Renal cortex interstitium (tissue), 3 donors: ENCODE data around the gene PCDHGA8. TPM values are rescaled to one million over a fixed set of nuclear protein-coding genes. Genes with fewer than 3 reads are reported as not detected.

ENCODE experiments used
- polyA plus RNA-seq, 3 donors: library from polyadenylated mRNA; unstranded; fragments of 120-200 nt; gene quantifications; one replicate each; pipeline ENCODE4 v1.2.1, GENCODE V29; 2013; ENCODE audit not compliant: insufficient read length in 3 of 3

The PCDHGA8 gene
- polyA plus RNA-seq, 3 donors = 0.58 to 1.0 (median 0.61) TPM

Other genes with a start within 250 kb of the PCDHGA8 start
- 1 to 10 TPM; 2.4 to 3.2 (median 3.0) TPM for gene PCDHB6, start 242.6 kb upstream of the PCDHGA8 start, polyA plus RNA-seq
- 1 to 10 TPM; 4.0 to 4.4 (median 4.2) TPM for gene PCDHB7, start 220.0 kb upstream of the PCDHGA8 start, polyA plus RNA-seq
- gene PCDHB8, start 214.8 kb upstream of the PCDHGA8 start, polyA plus RNA-seq = 1 to 10 TPM; 1.8 to 3.7 (median 2.4) TPM
- 1 to 10 TPM; 5.0 to 7.6 (median 5.1) TPM for gene PCDHB16, start 210.2 kb upstream of the PCDHGA8 start, polyA plus RNA-seq
- 1 to 10 TPM; 4.1 to 4.4 (median 4.3) TPM for gene PCDHB9, start 205.5 kb upstream of the PCDHGA8 start, polyA plus RNA-seq
- 1 to 10 TPM; 4.8 to 7.5 (median 6.8) TPM for gene PCDHB10, start 200.3 kb upstream of the PCDHGA8 start, polyA plus RNA-seq
- gene PCDHB11, start 193.0 kb upstream of the PCDHGA8 start, polyA plus RNA-seq = 1 to 10 TPM; 4.0 to 6.3 (median 4.7) TPM
- gene PCDHB12, start 183.9 kb upstream of the PCDHGA8 start, polyA plus RNA-seq = 1 to 10 TPM; 4.6 to 5.1 (median 5.0) TPM
- gene PCDHB13, start 178.7 kb upstream of the PCDHGA8 start, polyA plus RNA-seq = 1 to 10 TPM; 6.9 to 7.9 (median 7.2) TPM
- 10 to 100 TPM in 2 of 3 donors, 1 to 10 TPM in 1; 9.5 to 11.6 (median 10.6) TPM for gene PCDHB14, start 169.3 kb upstream of the PCDHGA8 start, polyA plus RNA-seq
- 10 to 100 TPM; 13.2 to 15.0 (median 14.9) TPM for gene PCDHB15, start 147.2 kb upstream of the PCDHGA8 start, polyA plus RNA-seq
- gene SLC25A2, start 88.6 kb upstream of the PCDHGA8 start, polyA plus RNA-seq = under 1 TPM in 2 of 3 donors, not detected in 1; 0.14 to 0.35 TPM
- 100 to 1,000 TPM; 134 to 184 (median 157) TPM for gene TAF7, start 71.8 kb upstream of the PCDHGA8 start, polyA plus RNA-seq
- gene PCDHGA1, start 62.1 kb upstream of the PCDHGA8 start, polyA plus RNA-seq = 1 to 10 TPM in 2 of 3 donors, under 1 TPM in 1; 0.92 to 1.2 (median 1.0) TPM
- 1 to 10 TPM; 6.0 to 7.9 (median 6.1) TPM for gene PCDHGA2, start 53.9 kb upstream of the PCDHGA8 start, polyA plus RNA-seq
- gene PCDHGA3, start 48.8 kb upstream of the PCDHGA8 start, polyA plus RNA-seq = 1 to 10 TPM; 3.1 to 4.2 (median 3.6) TPM
- gene PCDHGB1, start 42.5 kb upstream of the PCDHGA8 start, polyA plus RNA-seq = 1 to 10 TPM; 1.5 to 2.5 (median 2.2) TPM
- gene PCDHGA4, start 37.6 kb upstream of the PCDHGA8 start, polyA plus RNA-seq = 1 to 10 TPM; 2.0 to 3.4 (median 2.2) TPM
- 1 to 10 TPM; 3.5 to 4.3 (median 3.8) TPM for gene PCDHGB2, start 32.6 kb upstream of the PCDHGA8 start, polyA plus RNA-seq
- gene PCDHGA5, start 28.5 kb upstream of the PCDHGA8 start, polyA plus RNA-seq = 1 to 10 TPM; 2.1 to 2.7 (median 2.6) TPM
- 1 to 10 TPM; 2.1 to 2.5 (median 2.5) TPM for gene PCDHGB3, start 22.4 kb upstream of the PCDHGA8 start, polyA plus RNA-seq
- 1 to 10 TPM; 6.5 to 8.0 (median 7.2) TPM for gene PCDHGA6, start 18.7 kb upstream of the PCDHGA8 start, polyA plus RNA-seq
- gene PCDHGA7, start 9.9 kb upstream of the PCDHGA8 start, polyA plus RNA-seq = 1 to 10 TPM; 2.0 to 2.7 (median 2.5) TPM
- 1 to 10 TPM; 4.9 to 6.5 (median 6.1) TPM for gene PCDHGB4, start 4.9 kb upstream of the PCDHGA8 start, polyA plus RNA-seq
- 10 to 100 TPM in 2 of 3 donors, 1 to 10 TPM in 1; 8.6 to 11.5 (median 10.8) TPM for gene PCDHGB5, start 5.3 kb downstream of the PCDHGA8 start, polyA plus RNA-seq
- 1 to 10 TPM; 3.6 to 6.2 (median 5.4) TPM for gene PCDHGA9, start 10.1 kb downstream of the PCDHGA8 start, polyA plus RNA-seq
- gene PCDHGB6, start 15.4 kb downstream of the PCDHGA8 start, polyA plus RNA-seq = 1 to 10 TPM; 6.7 to 7.6 (median 7.6) TPM
- gene PCDHGA10, start 20.4 kb downstream of the PCDHGA8 start, polyA plus RNA-seq = 1 to 10 TPM; 3.0 to 3.7 (median 3.3) TPM
- gene PCDHGB7, start 25.0 kb downstream of the PCDHGA8 start, polyA plus RNA-seq = 10 to 100 TPM; 15.2 to 16.6 (median 15.7) TPM
- 1 to 10 TPM; 3.9 to 5.4 (median 5.2) TPM for gene PCDHGA11, start 28.4 kb downstream of the PCDHGA8 start, polyA plus RNA-seq
- 1 to 10 TPM; 1.5 to 3.0 (median 1.9) TPM for gene PCDHGA12, start 37.9 kb downstream of the PCDHGA8 start, polyA plus RNA-seq
- gene PCDHGC3, start 83.3 kb downstream of the PCDHGA8 start, polyA plus RNA-seq = 100 to 1,000 TPM in 1 of 3 donors, 10 to 100 TPM in 2; 90.0 to 127 (median 97.3) TPM
- gene PCDHGC4, start 92.4 kb downstream of the PCDHGA8 start, polyA plus RNA-seq = 1 to 10 TPM; 3.4 to 3.9 (median 3.6) TPM
- 1 to 10 TPM in 1 of 3 donors, under 1 TPM in 2; 0.34 to 1.2 (median 0.36) TPM for gene PCDHGC5, start 96.4 kb downstream of the PCDHGA8 start, polyA plus RNA-seq
- gene DIAPH1, start 226.4 kb downstream of the PCDHGA8 start, polyA plus RNA-seq = 10 to 100 TPM; 70.4 to 86.9 (median 73.6) TPM
- 100 to 1,000 TPM in 1 of 3 donors, 10 to 100 TPM in 2; 98.8 to 111 (median 99.0) TPM for gene HDAC3, start 244.2 kb downstream of the PCDHGA8 start, polyA plus RNA-seq
- gene RELL2, start 244.4 kb downstream of the PCDHGA8 start, polyA plus RNA-seq = 1 to 10 TPM in 1 of 3 donors, under 1 TPM in 2; 0.64 to 1.5 (median 0.90) TPM